ENCODE data around the gene IQCM.

The IQCM gene

DNA sequence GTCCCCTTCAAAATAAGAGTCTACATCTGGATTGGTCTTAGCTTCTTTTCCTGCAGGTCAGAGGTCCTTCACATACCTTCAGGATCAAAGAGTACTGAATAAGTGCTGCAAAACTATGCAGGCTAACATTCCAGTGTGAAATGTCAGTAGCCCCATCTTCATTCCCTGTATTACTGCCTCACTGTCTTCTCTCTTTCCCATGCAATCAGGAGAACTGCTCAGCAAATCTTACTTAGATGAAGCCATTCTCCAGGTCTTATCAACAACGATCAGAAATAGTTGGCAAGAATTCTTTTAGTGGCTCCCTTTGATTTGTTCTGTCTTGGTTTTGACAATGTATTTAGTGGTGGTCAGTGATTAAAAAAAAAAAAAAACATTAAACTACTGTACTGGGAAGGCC, 26.0 kb upstream of the IQCM start (continued):
- TF ChIP-seq, protein P1, sequence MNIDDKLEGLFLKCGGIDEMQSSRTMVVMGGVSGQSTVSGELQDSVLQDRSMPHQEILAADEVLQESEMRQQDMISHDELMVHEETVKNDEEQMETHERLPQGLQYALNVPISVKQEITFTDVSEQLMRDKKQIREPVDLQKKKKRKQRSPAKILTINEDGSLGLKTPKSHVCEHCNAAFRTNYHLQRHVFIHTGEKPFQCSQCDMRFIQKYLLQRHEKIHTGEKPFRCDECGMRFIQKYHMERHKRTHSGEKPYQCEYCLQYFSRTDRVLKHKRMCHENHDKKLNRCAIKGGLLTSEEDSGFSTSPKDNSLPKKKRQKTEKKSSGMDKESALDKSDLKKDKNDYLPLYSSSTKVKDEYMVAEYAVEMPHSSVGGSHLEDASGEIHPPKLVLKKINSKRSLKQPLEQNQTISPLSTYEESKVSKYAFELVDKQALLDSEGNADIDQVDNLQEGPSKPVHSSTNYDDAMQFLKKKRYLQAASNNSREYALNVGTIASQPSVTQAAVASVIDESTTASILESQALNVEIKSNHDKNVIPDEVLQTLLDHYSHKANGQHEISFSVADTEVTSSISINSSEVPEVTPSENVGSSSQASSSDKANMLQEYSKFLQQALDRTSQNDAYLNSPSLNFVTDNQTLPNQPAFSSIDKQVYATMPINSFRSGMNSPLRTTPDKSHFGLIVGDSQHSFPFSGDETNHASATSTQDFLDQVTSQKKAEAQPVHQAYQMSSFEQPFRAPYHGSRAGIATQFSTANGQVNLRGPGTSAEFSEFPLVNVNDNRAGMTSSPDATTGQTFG (tag by site-specific recombination; IDR thresholded peaks at IDR 0.05; ENCODE audit: borderline replicate concordance): no peak
- TF ChIP-seq ZNF223 (tag by site-specific recombination; IDR thresholded peaks at IDR 0.05) (no peak), ZNF785 (tag by site-specific recombination; IDR thresholded peaks at IDR 0.05) (no peak), ZNF341 (tag by site-specific recombination; IDR thresholded peaks at IDR 0.05; ENCODE audit: low read depth) (no peak), ZNF768 (tag by site-specific recombination; IDR thresholded peaks at IDR 0.05) (no peak)
- TF ChIP-seq, protein P2, sequence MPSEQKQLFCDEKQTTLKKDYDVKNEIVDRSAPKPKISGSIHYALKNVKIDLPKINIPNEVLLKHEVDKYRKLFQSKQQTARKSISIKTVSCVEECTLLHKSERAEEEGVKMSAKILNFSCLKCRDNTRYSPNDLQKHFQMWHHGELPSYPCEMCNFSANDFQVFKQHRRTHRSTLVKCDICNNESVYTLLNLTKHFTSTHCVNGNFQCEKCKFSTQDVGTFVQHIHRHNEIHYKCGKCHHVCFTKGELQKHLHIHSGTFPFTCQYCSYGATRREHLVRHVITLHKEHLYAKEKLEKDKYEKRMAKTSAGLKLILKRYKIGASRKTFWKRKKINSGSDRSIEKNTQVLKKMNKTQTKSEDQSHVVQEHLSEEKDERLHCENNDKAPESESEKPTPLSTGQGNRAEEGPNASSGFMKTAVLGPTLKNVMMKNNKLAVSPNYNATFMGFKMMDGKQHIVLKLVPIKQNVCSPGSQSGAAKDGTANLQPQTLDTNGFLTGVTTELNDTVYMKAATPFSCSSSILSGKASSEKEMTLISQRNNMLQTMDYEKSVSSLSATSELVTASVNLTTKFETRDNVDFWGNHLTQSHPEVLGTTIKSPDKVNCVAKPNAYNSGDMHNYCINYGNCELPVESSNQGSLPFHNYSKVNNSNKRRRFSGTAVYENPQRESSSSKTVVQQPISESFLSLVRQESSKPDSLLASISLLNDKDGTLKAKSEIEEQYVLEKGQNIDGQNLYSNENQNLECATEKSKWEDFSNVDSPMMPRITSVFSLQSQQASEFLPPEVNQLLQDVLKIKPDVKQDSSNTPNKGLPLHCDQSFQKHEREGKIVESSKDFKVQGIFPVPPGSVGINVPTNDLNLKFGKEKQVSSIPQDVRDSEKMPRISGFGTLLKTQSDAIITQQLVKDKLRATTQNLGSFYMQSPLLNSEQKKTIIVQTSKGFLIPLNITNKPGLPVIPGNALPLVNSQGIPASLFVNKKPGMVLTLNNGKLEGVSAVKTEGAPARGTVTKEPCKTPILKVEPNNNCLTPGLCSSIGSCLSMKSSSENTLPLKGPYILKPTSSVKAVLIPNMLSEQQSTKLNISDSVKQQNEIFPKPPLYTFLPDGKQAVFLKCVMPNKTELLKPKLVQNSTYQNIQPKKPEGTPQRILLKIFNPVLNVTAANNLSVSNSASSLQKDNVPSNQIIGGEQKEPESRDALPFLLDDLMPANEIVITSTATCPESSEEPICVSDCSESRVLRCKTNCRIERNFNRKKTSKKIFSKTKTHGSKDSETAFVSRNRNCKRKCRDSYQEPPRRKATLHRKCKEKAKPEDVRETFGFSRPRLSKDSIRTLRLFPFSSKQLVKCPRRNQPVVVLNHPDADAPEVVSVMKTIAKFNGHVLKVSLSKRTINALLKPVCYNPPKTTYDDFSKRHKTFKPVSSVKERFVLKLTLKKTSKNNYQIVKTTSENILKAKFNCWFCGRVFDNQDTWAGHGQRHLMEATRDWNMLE (tag by site-specific recombination; conservative IDR thresholded peaks at IDR 0.05; ENCODE audit: low read depth): no peak
- TF ChIP-seq, protein P3, sequence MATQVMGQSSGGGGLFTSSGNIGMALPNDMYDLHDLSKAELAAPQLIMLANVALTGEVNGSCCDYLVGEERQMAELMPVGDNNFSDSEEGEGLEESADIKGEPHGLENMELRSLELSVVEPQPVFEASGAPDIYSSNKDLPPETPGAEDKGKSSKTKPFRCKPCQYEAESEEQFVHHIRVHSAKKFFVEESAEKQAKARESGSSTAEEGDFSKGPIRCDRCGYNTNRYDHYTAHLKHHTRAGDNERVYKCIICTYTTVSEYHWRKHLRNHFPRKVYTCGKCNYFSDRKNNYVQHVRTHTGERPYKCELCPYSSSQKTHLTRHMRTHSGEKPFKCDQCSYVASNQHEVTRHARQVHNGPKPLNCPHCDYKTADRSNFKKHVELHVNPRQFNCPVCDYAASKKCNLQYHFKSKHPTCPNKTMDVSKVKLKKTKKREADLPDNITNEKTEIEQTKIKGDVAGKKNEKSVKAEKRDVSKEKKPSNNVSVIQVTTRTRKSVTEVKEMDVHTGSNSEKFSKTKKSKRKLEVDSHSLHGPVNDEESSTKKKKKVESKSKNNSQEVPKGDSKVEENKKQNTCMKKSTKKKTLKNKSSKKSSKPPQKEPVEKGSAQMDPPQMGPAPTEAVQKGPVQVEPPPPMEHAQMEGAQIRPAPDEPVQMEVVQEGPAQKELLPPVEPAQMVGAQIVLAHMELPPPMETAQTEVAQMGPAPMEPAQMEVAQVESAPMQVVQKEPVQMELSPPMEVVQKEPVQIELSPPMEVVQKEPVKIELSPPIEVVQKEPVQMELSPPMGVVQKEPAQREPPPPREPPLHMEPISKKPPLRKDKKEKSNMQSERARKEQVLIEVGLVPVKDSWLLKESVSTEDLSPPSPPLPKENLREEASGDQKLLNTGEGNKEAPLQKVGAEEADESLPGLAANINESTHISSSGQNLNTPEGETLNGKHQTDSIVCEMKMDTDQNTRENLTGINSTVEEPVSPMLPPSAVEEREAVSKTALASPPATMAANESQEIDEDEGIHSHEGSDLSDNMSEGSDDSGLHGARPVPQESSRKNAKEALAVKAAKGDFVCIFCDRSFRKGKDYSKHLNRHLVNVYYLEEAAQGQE (tag by site-specific recombination; IDR thresholded peaks at IDR 0.05): no peak
- TF ChIP-seq, protein P4, sequence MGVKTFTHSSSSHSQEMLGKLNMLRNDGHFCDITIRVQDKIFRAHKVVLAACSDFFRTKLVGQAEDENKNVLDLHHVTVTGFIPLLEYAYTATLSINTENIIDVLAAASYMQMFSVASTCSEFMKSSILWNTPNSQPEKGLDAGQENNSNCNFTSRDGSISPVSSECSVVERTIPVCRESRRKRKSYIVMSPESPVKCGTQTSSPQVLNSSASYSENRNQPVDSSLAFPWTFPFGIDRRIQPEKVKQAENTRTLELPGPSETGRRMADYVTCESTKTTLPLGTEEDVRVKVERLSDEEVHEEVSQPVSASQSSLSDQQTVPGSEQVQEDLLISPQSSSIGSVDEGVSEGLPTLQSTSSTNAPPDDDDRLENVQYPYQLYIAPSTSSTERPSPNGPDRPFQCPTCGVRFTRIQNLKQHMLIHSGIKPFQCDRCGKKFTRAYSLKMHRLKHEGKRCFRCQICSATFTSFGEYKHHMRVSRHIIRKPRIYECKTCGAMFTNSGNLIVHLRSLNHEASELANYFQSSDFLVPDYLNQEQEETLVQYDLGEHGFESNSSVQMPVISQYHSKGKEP (tag by site-specific recombination; IDR thresholded peaks at IDR 0.05): no peak
- TF ChIP-seq, protein P5, sequence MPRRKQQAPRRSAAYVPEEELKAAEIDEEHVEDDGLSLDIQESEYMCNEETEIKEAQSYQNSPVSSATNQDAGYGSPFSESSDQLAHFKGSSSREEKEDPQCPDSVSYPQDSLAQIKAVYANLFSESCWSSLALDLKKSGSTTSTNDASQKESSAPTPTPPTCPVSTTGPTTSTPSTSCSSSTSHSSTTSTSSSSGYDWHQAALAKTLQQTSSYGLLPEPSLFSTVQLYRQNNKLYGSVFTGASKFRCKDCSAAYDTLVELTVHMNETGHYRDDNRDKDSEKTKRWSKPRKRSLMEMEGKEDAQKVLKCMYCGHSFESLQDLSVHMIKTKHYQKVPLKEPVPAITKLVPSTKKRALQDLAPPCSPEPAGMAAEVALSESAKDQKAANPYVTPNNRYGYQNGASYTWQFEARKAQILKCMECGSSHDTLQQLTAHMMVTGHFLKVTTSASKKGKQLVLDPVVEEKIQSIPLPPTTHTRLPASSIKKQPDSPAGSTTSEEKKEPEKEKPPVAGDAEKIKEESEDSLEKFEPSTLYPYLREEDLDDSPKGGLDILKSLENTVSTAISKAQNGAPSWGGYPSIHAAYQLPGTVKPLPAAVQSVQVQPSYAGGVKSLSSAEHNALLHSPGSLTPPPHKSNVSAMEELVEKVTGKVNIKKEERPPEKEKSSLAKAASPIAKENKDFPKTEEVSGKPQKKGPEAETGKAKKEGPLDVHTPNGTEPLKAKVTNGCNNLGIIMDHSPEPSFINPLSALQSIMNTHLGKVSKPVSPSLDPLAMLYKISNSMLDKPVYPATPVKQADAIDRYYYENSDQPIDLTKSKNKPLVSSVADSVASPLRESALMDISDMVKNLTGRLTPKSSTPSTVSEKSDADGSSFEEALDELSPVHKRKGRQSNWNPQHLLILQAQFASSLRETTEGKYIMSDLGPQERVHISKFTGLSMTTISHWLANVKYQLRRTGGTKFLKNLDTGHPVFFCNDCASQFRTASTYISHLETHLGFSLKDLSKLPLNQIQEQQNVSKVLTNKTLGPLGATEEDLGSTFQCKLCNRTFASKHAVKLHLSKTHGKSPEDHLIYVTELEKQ (tag by site-specific recombination; IDR thresholded peaks at IDR 0.05; ENCODE audit: borderline replicate concordance): no peak

DNA sequence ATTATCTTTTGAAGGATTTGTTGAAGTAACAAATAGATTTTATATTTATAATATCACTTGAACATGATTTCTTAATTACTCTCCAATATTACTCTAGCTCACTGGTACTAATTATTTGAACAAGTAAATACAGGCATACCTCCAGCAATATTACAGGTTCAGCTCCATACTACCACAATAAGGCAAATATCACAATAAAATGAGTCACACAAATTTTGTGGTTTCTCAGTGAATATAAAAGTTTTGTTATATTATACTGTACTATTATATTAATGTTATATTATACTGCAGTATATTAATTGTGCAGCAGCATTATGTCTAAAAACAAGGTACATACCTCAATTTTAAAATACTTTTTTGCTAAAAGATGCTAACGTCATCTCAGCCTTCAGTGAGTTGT, 22.4 kb upstream of the IQCM start:
- ChIA-PET POLR2A (no interaction called here), CTCF (no interaction called here)
- Histone ChIP-seq H3K9me3 (ENCODE audit: control insufficient read depth, insufficient read depth, low read depth, low read length) (no peaks in the 10 kb centered on the region), H3K4me1 (ENCODE audit: control insufficient read depth, insufficient read depth, low read length) (no peaks in the 10 kb centered on the region), H3K4me3 (ENCODE audit: low read depth, low read length) (no peak overlapping the region), H3K27ac (ENCODE audit: extremely low read depth, low read depth, low read length) (no peak overlapping the region), H3K36me3 (ENCODE audit: control insufficient read depth in 2 of 2, insufficient read depth in 1 of 2, low read length in 2 of 2) (no peaks in the 10 kb centered on the region)
- TF ChIP-seq ZNF610 (tag by site-specific recombination; IDR thresholded peaks at IDR 0.05; ENCODE audit: borderline replicate concordance) (no peak), GLI4 (tag by site-specific recombination; IDR thresholded peaks at IDR 0.05) (no peak), ZBTB7A (tag by site-specific recombination; IDR thresholded peaks at IDR 0.05; ENCODE audit: low read depth) (no peak), ZFHX2 (tag by site-specific recombination; conservative IDR thresholded peaks at IDR 0.05) (no peak)
- TF ChIP-seq, protein P6, sequence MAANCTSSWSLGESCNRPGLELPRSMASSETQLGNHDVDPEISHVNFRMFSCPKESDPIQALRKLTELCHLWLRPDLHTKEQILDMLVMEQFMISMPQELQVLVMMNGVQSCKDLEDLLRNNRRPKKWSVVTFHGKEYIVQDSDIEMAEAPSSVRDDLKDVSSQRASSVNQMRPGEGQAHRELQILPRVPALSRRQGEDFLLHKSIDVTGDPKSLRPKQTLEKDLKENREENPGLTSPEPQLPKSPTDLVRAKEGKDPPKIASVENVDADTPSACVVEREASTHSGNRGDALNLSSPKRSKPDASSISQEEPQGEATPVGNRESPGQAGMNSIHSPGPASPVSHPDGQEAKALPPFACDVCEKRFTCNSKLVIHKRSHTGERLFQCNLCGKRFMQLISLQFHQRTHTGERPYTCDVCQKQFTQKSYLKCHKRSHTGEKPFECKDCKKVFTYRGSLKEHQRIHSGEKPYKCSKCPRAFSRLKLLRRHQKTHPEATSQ (tag by site-specific recombination; IDR thresholded peaks at IDR 0.05): no peak
- TF ChIP-seq, protein P7, sequence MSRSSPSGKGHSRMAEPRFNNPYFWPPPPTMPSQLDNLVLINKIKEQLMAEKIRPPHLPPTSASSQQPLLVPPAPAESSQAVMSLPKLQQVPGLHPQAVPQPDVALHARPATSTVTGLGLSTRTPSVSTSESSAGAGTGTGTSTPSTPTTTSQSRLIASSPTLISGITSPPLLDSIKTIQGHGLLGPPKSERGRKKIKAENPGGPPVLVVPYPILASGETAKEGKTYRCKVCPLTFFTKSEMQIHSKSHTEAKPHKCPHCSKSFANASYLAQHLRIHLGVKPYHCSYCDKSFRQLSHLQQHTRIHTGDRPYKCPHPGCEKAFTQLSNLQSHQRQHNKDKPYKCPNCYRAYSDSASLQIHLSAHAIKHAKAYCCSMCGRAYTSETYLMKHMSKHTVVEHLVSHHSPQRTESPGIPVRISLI (tag by site-specific recombination; IDR thresholded peaks at IDR 0.05): no peak
